Gastrocnemius medialis (tissue), 4 donors: ENCODE measurements around the gene MCM8.

Experiments
- CTCF ChIP-seq, 5 experiments: fragments of 450-650 bp in 3 of 5; fragments of 200-600 bp in 2 of 5; sonication (generic) in 2 of 5; IDR thresholded peaks in 4 of 5; conservative IDR thresholded peaks in 1 of 5; 1 replicate in 4 of 5; 2 replicates in 1 of 5; pipeline ENCODE4 v1.5.1; 2016 to 2019; ENCODE audit warnings: antibody characterized with exemption in 5 of 5, mild to moderate bottlenecking in 3 of 5, moderate library complexity in 3 of 5
- POLR2A ChIP-seq, 2 donors: fragments of 450-650 bp; IDR thresholded peaks; one replicate each; pipeline ENCODE4 v1.6.1; 2017; ENCODE audit warnings: antibody characterized with exemption in 2 of 2, mild to moderate bottlenecking in 2 of 2, moderate library complexity in 2 of 2

DNA sequence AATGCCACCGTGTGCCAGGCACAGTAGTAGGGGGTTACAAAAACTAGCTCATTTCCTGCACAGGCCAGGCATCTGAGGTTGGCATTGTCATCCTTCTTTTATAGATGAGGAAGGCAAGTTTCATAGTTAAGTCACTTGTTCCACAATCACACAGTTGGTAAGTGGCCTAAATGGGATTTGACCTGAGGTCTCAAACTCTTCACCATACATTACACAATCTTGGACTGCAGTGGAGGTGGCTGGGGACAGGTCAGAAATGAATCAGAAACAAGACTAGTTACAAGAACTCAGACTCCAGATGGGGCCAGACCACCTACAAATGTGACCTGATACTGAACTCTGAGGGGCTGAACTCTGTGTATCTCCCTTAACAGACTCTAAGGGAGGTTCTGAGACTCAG lies 49.5 kb upstream of the MCM8 start:
- TF ChIP-seq CTCF (IDR thresholded peaks at IDR 0.05 in 4 of 5, conservative IDR thresholded peaks at IDR 0.05 in 1 of 5) (no peak), POLR2A (IDR thresholded peaks at IDR 0.05) (no peak)
